Panc1 (cell line): ENCODE results near the gene PARP11.
"Not testable (repeated sequence)": the region's sequence is repeated elsewhere in the genome, so short reads cannot be mapped to it uniquely, and the experiment has no call there.

ENCODE experiments used
- CTCF ChIP-seq: fragments of 450-650 bp; IDR thresholded peaks from 2 replicates; pipeline ENCODE4 v1.5.1; 2017; ENCODE audit warnings: mild to moderate bottlenecking
- POLR2AphosphoS5 ChIP-seq: IDR thresholded peaks from 2 replicates; pipeline ENCODE4 v1.6.1; 2012; ENCODE audit warnings: mild to moderate bottlenecking, low read depth, low read length, moderate library complexity
- SIN3A ChIP-seq: IDR thresholded peaks from 2 replicates; pipeline ENCODE4 v1.6.1; 2012; ENCODE audit warnings: low read depth, mild to moderate bottlenecking, low read length, moderate library complexity, borderline replicate concordance; ENCODE audit not compliant: insufficient read depth

GRCh38 chr12:3839745-3840144 lies 33.5 kb downstream of the PARP11 start:
- not testable (repeated sequence) for TF ChIP-seq POLR2AphosphoS5, CTCF, SIN3A
